DND-41 (cell line): ENCODE results near the gene RNF213.

Source experiments
- ATAC-seq: fragments of 200-7000 bp; cut with Tn5 transposase; 3 replicates; pipeline ENCODE4 v1.9.1; 2021; ENCODE audit warnings: low read depth; ENCODE audit not compliant: insufficient read depth
- DNase-seq: peaks from one replicate; pipeline ENCODE4 v3.0.0-alpha.2; 2020
- H2AFZ ChIP-seq: 2 replicates; pipeline ENCODE4 v1.6.0; 2012; ENCODE audit warnings: low read depth, low read length
- H3K27ac ChIP-seq: 2 replicates; pipeline ENCODE4 v1.5.1; 2012; ENCODE audit warnings: low read length, inconsistent platforms
- H3K27me3 ChIP-seq: fragments of 200-600 bp; sonication (generic); 2 replicates; pipeline ENCODE4 v1.6.0; 2012; ENCODE audit warnings: low read length, mild to moderate bottlenecking, inconsistent platforms; ENCODE audit not compliant: insufficient read depth, poor library complexity
- H3K36me3 ChIP-seq: 2 replicates; pipeline ENCODE4 v1.5.1; 2012; ENCODE audit warnings: low read length, inconsistent platforms; ENCODE audit not compliant: insufficient read depth
- H3K4me1 ChIP-seq: 2 replicates; pipeline ENCODE4 v1.5.1; 2012; ENCODE audit warnings: mild to moderate bottlenecking, low read length; ENCODE audit not compliant: insufficient read depth
- H3K4me2 ChIP-seq: 2 replicates; pipeline ENCODE4 v1.6.0; 2012; ENCODE audit warnings: mild to moderate bottlenecking, moderate library complexity, low read length, inconsistent platforms; ENCODE audit not compliant: insufficient read depth
- H3K4me3 ChIP-seq, 2 experiments: fragments of 200-600 bp in 1 of 2; shearing (Covaris generic) in 1 of 2; 2 replicates each; pipeline ENCODE4 v1.5.1; 2012 to 2016; ENCODE audit warnings: inconsistent platforms in 2 of 2, low read length in 2 of 2, mild to moderate bottlenecking in 2 of 2, low read depth in 1 of 2, moderate library complexity in 1 of 2
- H3K79me2 ChIP-seq: 2 replicates; pipeline ENCODE4 v1.6.0; 2012; ENCODE audit warnings: low read length, inconsistent platforms; ENCODE audit not compliant: insufficient read depth
- H3K9ac ChIP-seq: 2 replicates; pipeline ENCODE4 v1.6.0; 2012; ENCODE audit warnings: low read depth, mild to moderate bottlenecking, inconsistent platforms, low read length, moderate library complexity
- H3K9me3 ChIP-seq: 2 replicates; pipeline ENCODE4 v1.5.1; 2012; ENCODE audit warnings: low read length, moderate library complexity, mild to moderate bottlenecking, inconsistent platforms; ENCODE audit not compliant: insufficient read depth, severe bottlenecking
- H4K20me1 ChIP-seq: 2 replicates; pipeline ENCODE4 v1.6.0; 2012; ENCODE audit warnings: low read length; ENCODE audit not compliant: insufficient read depth
- EZH2 ChIP-seq: IDR thresholded peaks from 3 replicates; pipeline ENCODE4 v1.6.1; 2012; ENCODE audit warnings: borderline replicate concordance, low read depth, mild to moderate bottlenecking, moderate library complexity, low read length, inconsistent platforms; ENCODE audit not compliant: severe bottlenecking
- TF ChIP-seq, protein P1 (sequence below): IDR thresholded peaks from 2 replicates; pipeline ENCODE4 v1.5.1; 2012; ENCODE audit warnings: borderline replicate concordance, low read length, moderate library complexity, mild to moderate bottlenecking; ENCODE audit not compliant: poor library complexity, severe bottlenecking; ENCODE audit errors: extremely low read depth

The RNF213 gene

DNA sequence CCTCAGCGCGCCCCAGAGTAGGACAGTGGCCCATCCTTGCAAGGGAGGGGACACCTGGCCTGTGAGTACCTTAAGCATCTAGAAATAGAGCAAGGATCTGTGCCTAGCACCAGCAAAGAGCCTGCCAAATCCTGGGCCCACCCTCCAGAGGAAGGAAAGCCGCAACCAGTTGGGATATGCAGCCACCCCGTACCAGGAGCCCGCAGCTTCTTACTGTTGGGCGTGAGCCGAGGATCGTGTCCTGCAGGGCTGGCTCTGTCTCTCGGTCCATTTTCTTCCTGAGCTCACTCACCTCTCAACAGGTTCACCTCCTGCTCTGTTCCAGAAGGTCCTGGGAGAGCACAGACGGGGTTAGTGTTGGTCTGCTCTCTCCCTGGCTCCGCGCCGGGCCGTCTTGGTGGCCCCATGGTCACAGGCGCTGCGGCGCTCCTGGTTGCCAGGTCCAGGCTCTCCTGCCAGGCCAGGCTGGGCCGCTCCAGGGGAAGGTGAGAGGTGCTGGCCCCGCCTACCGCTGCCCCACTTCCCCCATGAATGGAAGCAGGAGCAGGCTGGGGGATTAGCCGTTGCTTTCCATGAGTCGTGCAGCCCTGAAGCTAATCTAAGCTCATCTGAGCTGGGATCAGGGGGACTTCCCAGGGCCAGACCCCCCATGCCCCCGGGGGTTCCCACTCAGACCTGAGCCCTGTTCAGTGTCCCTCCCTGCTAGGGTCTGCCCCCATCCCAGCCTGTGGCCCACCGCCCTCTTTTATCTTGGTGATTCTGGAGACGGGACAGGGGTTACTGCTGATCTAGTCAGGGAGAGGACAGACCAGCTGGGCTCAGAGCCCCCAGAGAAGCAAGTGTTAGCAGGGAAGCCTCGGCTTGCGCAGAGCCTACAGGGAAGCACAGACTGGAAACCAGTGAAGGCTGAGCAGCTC, 167.0 kb downstream of the RNF213 start:
- peak overlapping the region; percentile 16; the same call in 1 of the 2 replicates for H2AFZ ChIP-seq
- no peaks in the 10 kb centered on the region for H3K36me3 ChIP-seq
- TF ChIP-seq, protein P1, sequence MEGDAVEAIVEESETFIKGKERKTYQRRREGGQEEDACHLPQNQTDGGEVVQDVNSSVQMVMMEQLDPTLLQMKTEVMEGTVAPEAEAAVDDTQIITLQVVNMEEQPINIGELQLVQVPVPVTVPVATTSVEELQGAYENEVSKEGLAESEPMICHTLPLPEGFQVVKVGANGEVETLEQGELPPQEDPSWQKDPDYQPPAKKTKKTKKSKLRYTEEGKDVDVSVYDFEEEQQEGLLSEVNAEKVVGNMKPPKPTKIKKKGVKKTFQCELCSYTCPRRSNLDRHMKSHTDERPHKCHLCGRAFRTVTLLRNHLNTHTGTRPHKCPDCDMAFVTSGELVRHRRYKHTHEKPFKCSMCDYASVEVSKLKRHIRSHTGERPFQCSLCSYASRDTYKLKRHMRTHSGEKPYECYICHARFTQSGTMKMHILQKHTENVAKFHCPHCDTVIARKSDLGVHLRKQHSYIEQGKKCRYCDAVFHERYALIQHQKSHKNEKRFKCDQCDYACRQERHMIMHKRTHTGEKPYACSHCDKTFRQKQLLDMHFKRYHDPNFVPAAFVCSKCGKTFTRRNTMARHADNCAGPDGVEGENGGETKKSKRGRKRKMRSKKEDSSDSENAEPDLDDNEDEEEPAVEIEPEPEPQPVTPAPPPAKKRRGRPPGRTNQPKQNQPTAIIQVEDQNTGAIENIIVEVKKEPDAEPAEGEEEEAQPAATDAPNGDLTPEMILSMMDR = no peak
- no peak for TF ChIP-seq EZH2
- H3K4me2 ChIP-seq = no peak overlapping the region
- H3K4me3 ChIP-seq = no peak overlapping the region
- H3K79me2 ChIP-seq = no peaks in the 10 kb centered on the region
- no peaks in the 10 kb centered on the region for H4K20me1 ChIP-seq
- ATAC-seq (no peak), DNase-seq (no peak)
- no peak overlapping the region for H3K9ac ChIP-seq
- no peaks in the 10 kb centered on the region for H3K9me3 ChIP-seq
- 0 out of 2 replicates have a peak overlapping the region, but pooled peaks have one; percentile 26 for H3K27ac ChIP-seq
- H3K4me1 ChIP-seq = peaks cover 7% of the 10 kb centered on the region
- H3K27me3 ChIP-seq = no peaks in the 10 kb centered on the region

DNA sequence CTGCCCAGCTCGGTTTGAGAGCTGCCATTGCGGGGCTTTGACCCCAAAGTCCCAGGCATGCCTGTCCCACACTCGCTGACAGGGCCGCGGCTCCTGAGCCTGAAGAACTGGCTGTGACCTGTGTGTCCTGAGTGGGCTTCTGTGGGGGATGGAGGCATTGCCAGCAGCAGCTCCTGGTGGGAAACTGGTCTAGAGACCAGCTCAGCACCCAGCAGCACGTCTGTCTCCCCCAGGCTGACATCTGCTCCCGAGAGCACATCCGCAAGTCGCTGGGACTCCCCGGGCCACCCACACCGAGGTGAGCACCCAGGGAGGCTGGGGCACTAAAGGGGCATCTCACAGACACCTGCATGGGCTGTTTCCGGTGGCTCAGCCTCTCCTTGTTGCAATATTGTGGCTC, 167.7 kb downstream of the RNF213 start:
- Histone ChIP-seq H3K36me3 (no peaks in the 10 kb centered on the region), H3K27me3 (no peaks in the 10 kb centered on the region), H3K4me3 (no peak overlapping the region), H3K4me2 (no peak overlapping the region), H3K27ac (no peak overlapping the region), H3K4me1 (peaks cover 7% of the 10 kb centered on the region), H3K9ac (no peak overlapping the region), H3K9me3 (no peaks in the 10 kb centered on the region), H2AFZ (no peak overlapping the region), H3K79me2 (no peaks in the 10 kb centered on the region), H4K20me1 (no peaks in the 10 kb centered on the region)
- no peak for DNase-seq
- no peak for TF ChIP-seq EZH2
- TF ChIP-seq, protein P1 = no peak
- no peak for ATAC-seq

GRCh38 chr17:80428796-80429195, 168.1 kb downstream of the RNF213 start:
- Histone ChIP-seq H3K27me3 (no peaks in the 10 kb centered on the region), H3K4me2 (no peak overlapping the region), H3K9me3 (no peaks in the 10 kb centered on the region), H3K4me3 (no peak overlapping the region), H3K4me1 (peaks cover 7% of the 10 kb centered on the region), H2AFZ (no peak overlapping the region), H3K27ac (no peak overlapping the region), H3K79me2 (no peaks in the 10 kb centered on the region), H4K20me1 (no peaks in the 10 kb centered on the region), H3K36me3 (no peaks in the 10 kb centered on the region), H3K9ac (no peak overlapping the region)
- TF ChIP-seq, protein P1 = no peak
- no peak for TF ChIP-seq EZH2
- DNase-seq (no peak), ATAC-seq (no peak)
